ENCODE measurements around the gene LDLRAD2. TPM values are rescaled to one million over a fixed set of nuclear protein-coding genes. Genes with fewer than 3 reads are reported as not detected.
"Not testable (repeated sequence)": the region's sequence is repeated elsewhere in the genome, so short reads cannot be mapped to it uniquely, and the experiment has no call there.

LDLRAD2 gene
- total RNA-seq, 1 experiment from 2014 or later: not detected

DNA sequence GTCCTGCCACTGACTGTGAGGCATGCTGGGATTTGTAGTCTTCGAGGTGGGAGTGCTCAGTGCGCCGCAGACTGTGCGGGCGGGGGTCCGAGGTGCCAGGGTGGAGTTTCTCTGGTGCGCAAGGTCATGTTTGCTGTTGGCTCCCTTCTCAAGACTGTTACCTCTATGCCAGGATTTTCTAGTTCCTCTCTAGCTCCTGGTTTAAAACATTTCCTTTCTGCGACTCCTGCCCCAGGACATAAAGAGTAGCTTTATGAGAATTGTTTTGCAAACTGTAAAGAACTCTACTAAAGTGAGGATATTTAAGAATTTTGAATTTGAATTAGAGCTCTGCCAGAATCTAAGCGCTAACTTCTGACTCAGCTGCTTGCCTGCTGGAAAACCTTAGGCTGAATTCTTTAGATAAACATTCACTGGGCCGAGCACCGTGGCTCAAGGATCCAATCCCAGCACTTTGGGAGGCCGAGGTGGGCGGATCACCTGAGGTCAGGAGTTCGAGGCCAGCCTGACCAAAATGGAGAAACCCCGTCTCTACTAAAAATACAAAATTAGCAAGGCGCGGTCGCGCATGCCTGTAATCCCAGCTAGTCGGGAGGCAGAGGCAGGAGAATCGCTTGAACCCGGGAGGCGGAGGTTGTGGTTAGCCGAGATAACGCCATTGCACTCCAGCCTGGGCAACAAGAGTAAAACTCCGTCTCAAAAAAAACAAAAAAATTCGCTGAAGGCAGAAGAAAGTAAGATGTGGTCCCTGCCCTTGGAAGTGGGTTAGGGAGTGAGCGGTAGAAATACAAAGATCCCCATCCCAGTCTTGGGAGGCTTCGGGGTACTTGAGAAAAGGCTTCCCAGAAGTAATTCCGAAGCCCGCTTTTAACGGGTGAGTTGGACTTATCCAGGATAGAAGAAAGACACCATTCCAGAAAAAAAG, 28.1 kb upstream of the LDLRAD2 start:
- Histone ChIP-seq H3K4me1 (ENCODE audit: control insufficient read depth, insufficient read depth, low read length) (peaks cover 10% of the 10 kb centered on the region), H3K27ac (ENCODE audit: low read length) (peak overlapping the region; percentile 100), H3K36me3 (ENCODE audit: control insufficient read depth, insufficient read depth, low read length) (no peaks in the 10 kb centered on the region), H3K27me3 (ENCODE audit: control insufficient read depth, insufficient read depth, low read length) (no peaks in the 10 kb centered on the region), H3K4me3 (ENCODE audit: low read depth in 2 of 2, low read length in 2 of 2) (peak overlapping the region; percentile 74 to 99), H3K9me3 (ENCODE audit: control insufficient read depth, insufficient read depth, low read depth, low read length) (no peaks in the 10 kb centered on the region)
- ATAC-seq: no peak
- ChIA-PET CTCF (interaction anchor here (0.7 kb wide), 1 partner anchor 180 kb away, joined by 3 read pairs; no protein-coding TSS in a partner anchor), POLR2A (no interaction called here)
- peak; percentile 95 for DNase-seq (ENCODE audit: low read depth, low spot score)
- in situ Hi-C loops (cut with HindIII; ENCODE audit: low pct_unique_long_range_greater_than_20kb, low sequenced_read_pairs): no loop called here
- no TSS peak for BruUV-seq (replicated peaks)
- TF ChIP-seq, protein P1, sequence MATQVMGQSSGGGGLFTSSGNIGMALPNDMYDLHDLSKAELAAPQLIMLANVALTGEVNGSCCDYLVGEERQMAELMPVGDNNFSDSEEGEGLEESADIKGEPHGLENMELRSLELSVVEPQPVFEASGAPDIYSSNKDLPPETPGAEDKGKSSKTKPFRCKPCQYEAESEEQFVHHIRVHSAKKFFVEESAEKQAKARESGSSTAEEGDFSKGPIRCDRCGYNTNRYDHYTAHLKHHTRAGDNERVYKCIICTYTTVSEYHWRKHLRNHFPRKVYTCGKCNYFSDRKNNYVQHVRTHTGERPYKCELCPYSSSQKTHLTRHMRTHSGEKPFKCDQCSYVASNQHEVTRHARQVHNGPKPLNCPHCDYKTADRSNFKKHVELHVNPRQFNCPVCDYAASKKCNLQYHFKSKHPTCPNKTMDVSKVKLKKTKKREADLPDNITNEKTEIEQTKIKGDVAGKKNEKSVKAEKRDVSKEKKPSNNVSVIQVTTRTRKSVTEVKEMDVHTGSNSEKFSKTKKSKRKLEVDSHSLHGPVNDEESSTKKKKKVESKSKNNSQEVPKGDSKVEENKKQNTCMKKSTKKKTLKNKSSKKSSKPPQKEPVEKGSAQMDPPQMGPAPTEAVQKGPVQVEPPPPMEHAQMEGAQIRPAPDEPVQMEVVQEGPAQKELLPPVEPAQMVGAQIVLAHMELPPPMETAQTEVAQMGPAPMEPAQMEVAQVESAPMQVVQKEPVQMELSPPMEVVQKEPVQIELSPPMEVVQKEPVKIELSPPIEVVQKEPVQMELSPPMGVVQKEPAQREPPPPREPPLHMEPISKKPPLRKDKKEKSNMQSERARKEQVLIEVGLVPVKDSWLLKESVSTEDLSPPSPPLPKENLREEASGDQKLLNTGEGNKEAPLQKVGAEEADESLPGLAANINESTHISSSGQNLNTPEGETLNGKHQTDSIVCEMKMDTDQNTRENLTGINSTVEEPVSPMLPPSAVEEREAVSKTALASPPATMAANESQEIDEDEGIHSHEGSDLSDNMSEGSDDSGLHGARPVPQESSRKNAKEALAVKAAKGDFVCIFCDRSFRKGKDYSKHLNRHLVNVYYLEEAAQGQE (IDR thresholded peaks at IDR 0.05; ENCODE audit: insufficient read depth in 1 of 2, low read depth in 2 of 2, low read length in 1 of 2): no peak
- TF ChIP-seq, protein P2, sequence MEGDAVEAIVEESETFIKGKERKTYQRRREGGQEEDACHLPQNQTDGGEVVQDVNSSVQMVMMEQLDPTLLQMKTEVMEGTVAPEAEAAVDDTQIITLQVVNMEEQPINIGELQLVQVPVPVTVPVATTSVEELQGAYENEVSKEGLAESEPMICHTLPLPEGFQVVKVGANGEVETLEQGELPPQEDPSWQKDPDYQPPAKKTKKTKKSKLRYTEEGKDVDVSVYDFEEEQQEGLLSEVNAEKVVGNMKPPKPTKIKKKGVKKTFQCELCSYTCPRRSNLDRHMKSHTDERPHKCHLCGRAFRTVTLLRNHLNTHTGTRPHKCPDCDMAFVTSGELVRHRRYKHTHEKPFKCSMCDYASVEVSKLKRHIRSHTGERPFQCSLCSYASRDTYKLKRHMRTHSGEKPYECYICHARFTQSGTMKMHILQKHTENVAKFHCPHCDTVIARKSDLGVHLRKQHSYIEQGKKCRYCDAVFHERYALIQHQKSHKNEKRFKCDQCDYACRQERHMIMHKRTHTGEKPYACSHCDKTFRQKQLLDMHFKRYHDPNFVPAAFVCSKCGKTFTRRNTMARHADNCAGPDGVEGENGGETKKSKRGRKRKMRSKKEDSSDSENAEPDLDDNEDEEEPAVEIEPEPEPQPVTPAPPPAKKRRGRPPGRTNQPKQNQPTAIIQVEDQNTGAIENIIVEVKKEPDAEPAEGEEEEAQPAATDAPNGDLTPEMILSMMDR (IDR thresholded peaks at IDR 0.05): no peak
- TF ChIP-seq SIN3A (IDR thresholded peaks at IDR 0.05; ENCODE audit: borderline replicate concordance, insufficient read depth, low read depth, low read length): no peak
- TF ChIP-seq TCF7L2 (IDR thresholded peaks at IDR 0.05; ENCODE audit: low read depth, low read length): no peak
- no peak for TF ChIP-seq POLR2AphosphoS5 (IDR thresholded peaks at IDR 0.05; ENCODE audit: low read depth, low read length)
- intact Hi-C loops (cut with micrococcal nuclease; ENCODE audit: unreplicated experiment): no loop called here

DNA sequence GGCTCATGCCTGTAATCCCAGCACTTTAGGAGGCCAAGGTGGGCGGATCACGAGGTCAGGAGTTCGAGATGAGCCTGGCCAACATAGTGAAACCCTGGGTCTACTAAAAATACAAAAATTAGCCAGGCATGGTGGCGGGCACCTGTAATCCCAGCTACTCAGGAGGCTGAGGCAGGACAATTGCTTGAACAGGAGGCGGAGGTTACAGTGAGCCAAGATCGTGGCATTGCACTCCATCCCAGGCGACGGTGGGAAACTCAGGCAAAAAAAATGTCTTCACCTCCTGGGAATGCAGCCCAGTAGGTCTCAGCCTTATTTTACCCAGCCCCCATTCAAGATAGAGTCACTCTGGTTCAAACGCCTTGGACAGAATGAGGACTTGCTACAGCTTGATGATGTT, 26.3 kb upstream of the LDLRAD2 start:
- H3K36me3 ChIP-seq (ENCODE audit: control insufficient read depth, insufficient read depth, low read length); H3K27me3 ChIP-seq (ENCODE audit: control insufficient read depth, insufficient read depth, low read length); in situ Hi-C loops (cut with HindIII; ENCODE audit: low pct_unique_long_range_greater_than_20kb, low sequenced_read_pairs); H3K4me3 ChIP-seq (ENCODE audit: low read depth in 2 of 2, low read length in 2 of 2); intact Hi-C loops (cut with micrococcal nuclease; ENCODE audit: unreplicated experiment); ATAC-seq; H3K4me1 ChIP-seq (ENCODE audit: control insufficient read depth, insufficient read depth, low read length); H3K9me3 ChIP-seq (ENCODE audit: control insufficient read depth, insufficient read depth, low read depth, low read length); DNase-seq (ENCODE audit: low read depth, low spot score); POLR2A ChIA-PET; BruUV-seq (replicated peaks); H3K27ac ChIP-seq (ENCODE audit: low read length): not testable (repeated sequence)
- CTCF ChIA-PET: interaction anchor here (0.6 kb wide), 1 partner anchor 10 kb away, joined by 7 read pairs; no protein-coding TSS in a partner anchor

DNA sequence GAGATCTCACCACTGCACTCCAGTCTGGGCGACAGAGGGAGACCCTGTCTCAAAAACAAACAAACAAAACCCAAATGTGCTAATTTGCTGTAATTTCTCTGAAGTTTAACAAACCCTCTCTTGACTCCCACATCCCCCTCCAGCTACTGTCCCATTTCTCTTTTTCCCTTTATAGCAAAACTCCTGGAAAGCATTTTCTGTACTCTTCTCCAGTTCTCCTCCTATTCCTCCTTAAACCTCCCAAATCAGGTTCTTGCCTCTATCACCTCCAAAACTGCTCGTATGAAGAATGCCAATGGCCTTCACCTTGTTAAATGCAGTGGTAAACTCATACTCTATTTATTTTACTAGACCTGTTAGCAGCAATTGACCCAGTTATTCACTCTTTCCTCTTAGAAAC, 25.4 kb upstream of the LDLRAD2 start:
- no TSS peak for BruUV-seq (replicated peaks)
- H3K4me3 ChIP-seq (ENCODE audit: low read depth in 2 of 2, low read length in 2 of 2): no peak overlapping the region
- POLR2A ChIA-PET: no interaction called here

More for the DNA sequence above, 25.4 kb upstream of the LDLRAD2 start:
- TF ChIP-seq, protein P2 (IDR thresholded peaks at IDR 0.05): no peak
- TF ChIP-seq SIN3A (IDR thresholded peaks at IDR 0.05; ENCODE audit: borderline replicate concordance, insufficient read depth, low read depth, low read length) (no peak), POLR2AphosphoS5 (IDR thresholded peaks at IDR 0.05; ENCODE audit: low read depth, low read length) (no peak), TCF7L2 (IDR thresholded peaks at IDR 0.05; ENCODE audit: low read depth, low read length) (no peak)
- TF ChIP-seq, protein P1 (IDR thresholded peaks at IDR 0.05; ENCODE audit: insufficient read depth in 1 of 2, low read depth in 2 of 2, low read length in 1 of 2): no peak
- CTCF ChIA-PET: no interaction called here
- no peak for ATAC-seq
- no peak overlapping the region for H3K27ac ChIP-seq (ENCODE audit: low read length)
- in situ Hi-C loops (cut with HindIII; ENCODE audit: low pct_unique_long_range_greater_than_20kb, low sequenced_read_pairs): no loop called here
- no peaks in the 10 kb centered on the region for H3K36me3 ChIP-seq (ENCODE audit: control insufficient read depth, insufficient read depth, low read length)
- H3K9me3 ChIP-seq (ENCODE audit: control insufficient read depth, insufficient read depth, low read depth, low read length): no peaks in the 10 kb centered on the region
- H3K27me3 ChIP-seq (ENCODE audit: control insufficient read depth, insufficient read depth, low read length): no peaks in the 10 kb centered on the region
- intact Hi-C loops (cut with micrococcal nuclease; ENCODE audit: unreplicated experiment): no loop called here
- no peak for DNase-seq (ENCODE audit: low read depth, low spot score)
- H3K4me1 ChIP-seq (ENCODE audit: control insufficient read depth, insufficient read depth, low read length): 0 out of 2 replicates have a peak, but pooled peaks cover 5% of the 10 kb centered on the region

Data from Panc1 (cell line).